ENCODE data around the gene ST3GAL5.

DNA sequence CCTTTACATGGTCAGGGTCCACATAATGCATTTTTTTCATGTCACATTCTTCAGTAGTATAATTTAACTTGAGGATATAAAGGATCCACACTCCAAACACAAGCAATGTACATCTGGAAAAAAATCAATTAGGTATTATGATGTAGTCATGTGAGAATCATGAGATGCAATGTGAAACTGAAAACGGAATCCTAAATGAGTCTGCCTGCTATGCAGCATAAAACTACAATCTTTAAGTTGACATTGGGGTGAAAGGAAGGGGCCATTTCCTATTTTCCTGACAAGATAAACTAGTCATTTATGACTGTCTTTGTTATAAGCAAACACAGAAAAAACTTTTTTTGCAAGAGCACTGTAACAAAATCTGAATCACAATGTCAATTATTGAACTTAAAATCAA, 27.6 kb downstream of the ST3GAL5 start:
- TF ChIP-seq POLR2A (IDR thresholded peaks at IDR 0.05; ENCODE audit: low read depth, low read length) (no peak), SPI1 (IDR thresholded peaks at IDR 0.05; ENCODE audit: low read depth, low read length) (peak; percentile 75), POLR2AphosphoS5 (IDR thresholded peaks at IDR 0.05; ENCODE audit: low read depth, low read length) (no peak), POU2F2 (IDR thresholded peaks at IDR 0.05; ENCODE audit: low read depth, low read length) (no peak), PAX5 (IDR thresholded peaks at IDR 0.05; ENCODE audit: insufficient read depth, low read length, severe bottlenecking) (no peak)
